Prostate gland (tissue), 2 donors: ENCODE measurements around the gene DPP10. TPM values are rescaled to one million over a fixed set of nuclear protein-coding genes. Genes with fewer than 3 reads are reported as not detected.

Experiments used
- DNase-seq: peaks from one replicate; pipeline ENCODE4 v3.0.0-alpha.2; 2019; ENCODE audit warnings: low spot score
- H3K27ac ChIP-seq, 2 donors: fragments of 200-600 bp; sonication (generic); 2 replicates each; pipeline ENCODE4 v1.5.1; 2017 to 2019
- H3K27me3 ChIP-seq: fragments of 200-600 bp; sonication (generic); replicated peaks from 2 replicates; pipeline ENCODE4 v1.5.1; 2019; ENCODE audit not compliant: insufficient read depth
- H3K36me3 ChIP-seq, 2 donors: fragments of 200-600 bp; sonication (generic); 1 replicate in 1 of 2; 2 replicates in 1 of 2; pipeline versions ENCODE4 v1.5.1 to v1.8.1; 2017 to 2019
- H3K4me1 ChIP-seq: fragments of 200-600 bp; sonication (generic); replicated peaks from 2 replicates; pipeline ENCODE4 v1.5.1; 2019
- H3K4me3 ChIP-seq, 2 donors: fragments of 200-600 bp; sonication (generic); 2 replicates each; pipeline ENCODE4 v1.5.1; 2017 to 2019
- H3K9me3 ChIP-seq: fragments of 200-600 bp; sonication (generic); 2 replicates; pipeline ENCODE4 v1.5.1; 2017
- CTCF ChIP-seq, 4 experiments: fragments of 200-600 bp in 2 of 4; fragments of 450-650 bp in 2 of 4; sonication (generic) in 2 of 4; IDR thresholded peaks; 1 replicate in 3 of 4; 2 replicates in 1 of 4; pipeline ENCODE4 v1.5.1; 2016 to 2019; ENCODE audit warnings: antibody characterized with exemption in 4 of 4, mild to moderate bottlenecking in 2 of 4, moderate library complexity in 2 of 4
- POLR2A ChIP-seq: fragments of 450-650 bp; IDR thresholded peaks from one replicate; pipeline ENCODE4 v1.6.1; 2016; ENCODE audit warnings: antibody characterized with exemption, mild to moderate bottlenecking
- POLR2AphosphoS5 ChIP-seq: sonication (generic); formaldehyde crosslinking; IDR thresholded peaks from one replicate; pipeline ENCODE4 v1.6.1; 2017; ENCODE audit warnings: antibody characterized with exemption
- WGBS: methylation state at CpG from one replicate; pipeline ENCODE4 v1.1.5; 2018; 5-methylcytosine and 5-hydroxymethylcytosine counted together
- intact Hi-C: fragments of 100-400 bp; cut with DNase I; formaldehyde crosslinking; loops from one replicate; pipeline ENCODE4 v1.14.2; 2022
- total RNA-seq, 2 donors: library from RNA; depleted of rRNA; stranded (reverse); fragments of >200 nt; gene quantifications; one replicate each; pipeline ENCODE4 v1.1.0, GENCODE V29; 2016

Gene DPP10
- total RNA-seq, 2 donors from 2014 or later = 5.1 TPM; not detected in 1

- no peak for DNase-seq
- TF ChIP-seq CTCF (IDR thresholded peaks at IDR 0.05) (no peak), POLR2A (no peak), POLR2AphosphoS5 (no peak)
- H3K27me3 ChIP-seq = no peaks in the 10 kb centered on the region
- 82% methylated on average over 2 of the region's 2 CpGs for WGBS
- intact Hi-C loops = no loop called here
- no peak overlapping the region for H3K27ac ChIP-seq
- no peaks in the 10 kb centered on the region for H3K4me1 ChIP-seq
- no peaks in the 10 kb centered on the region for H3K9me3 ChIP-seq
- no peak overlapping the region for H3K4me3 ChIP-seq
- H3K36me3 ChIP-seq = no peaks in the 10 kb centered on the region
Measured at GRCh38 chr2:115635430-115635829, 1193.0 kb downstream of the DPP10 start.

- no peak for TF ChIP-seq CTCF (IDR thresholded peaks at IDR 0.05)
- TF ChIP-seq POLR2AphosphoS5 = no peak
- TF ChIP-seq POLR2A = no peak
- no peak overlapping the region for H3K27ac ChIP-seq
Measured at GRCh38 chr2:115649731-115650130, 1207.3 kb downstream of the DPP10 start.

DNA sequence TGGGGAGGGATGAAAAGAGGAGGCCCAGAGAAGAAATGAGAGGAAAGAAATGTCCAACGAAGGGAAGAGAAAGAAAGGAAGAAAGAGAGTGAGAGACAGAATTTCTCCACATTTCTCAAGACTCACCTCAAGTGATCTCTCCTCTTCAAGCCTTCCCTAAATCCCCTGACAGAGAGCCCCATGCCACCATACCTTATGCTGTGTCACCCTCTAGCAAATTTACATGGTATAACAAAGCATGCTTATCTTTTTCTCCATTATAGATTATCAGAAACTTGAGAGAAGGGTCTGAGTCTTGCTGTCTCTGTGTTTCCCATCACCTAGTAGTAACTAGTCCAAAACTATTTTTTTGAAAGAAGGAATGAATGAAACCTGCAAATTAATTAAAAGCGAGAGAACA is 1208.4 kb downstream of the DPP10 start:
- WGBS = 67% methylated on average over 2 of the region's 2 CpGs
- Histone ChIP-seq H3K36me3 (no peaks in the 10 kb centered on the region), H3K4me3 (no peak overlapping the region), H3K9me3 (no peaks in the 10 kb centered on the region), H3K4me1 (no peaks in the 10 kb centered on the region), H3K27ac (no peak overlapping the region), H3K27me3 (no peaks in the 10 kb centered on the region)
- no peak for DNase-seq
- no peak for TF ChIP-seq POLR2AphosphoS5
- no peak for TF ChIP-seq CTCF (IDR thresholded peaks at IDR 0.05)
- TF ChIP-seq POLR2A = no peak
- intact Hi-C loops = no loop called here

More at GRCh38 chr2:115649731-115650130, 1207.3 kb downstream of the DPP10 start:
- intact Hi-C loops = no loop called here
- Histone ChIP-seq H3K36me3 (no peaks in the 10 kb centered on the region), H3K9me3 (no peaks in the 10 kb centered on the region), H3K4me1 (no peaks in the 10 kb centered on the region), H3K27me3 (no peaks in the 10 kb centered on the region), H3K4me3 (no peak overlapping the region)
- DNase-seq = no peak

GRCh38 chr2:115652652-115653051 is 1210.2 kb downstream of the DPP10 start:
- Histone ChIP-seq H3K4me1 (no peaks in the 10 kb centered on the region), H3K9me3 (no peaks in the 10 kb centered on the region), H3K27ac (no peak overlapping the region), H3K4me3 (no peak overlapping the region), H3K27me3 (no peaks in the 10 kb centered on the region), H3K36me3 (no peaks in the 10 kb centered on the region)
- WGBS = 71% methylated on average over 4 of the region's 4 CpGs
- intact Hi-C loops = no loop called here
- TF ChIP-seq POLR2AphosphoS5 = no peak
- TF ChIP-seq POLR2A = no peak
- no peak for TF ChIP-seq CTCF (IDR thresholded peaks at IDR 0.05)
- no peak for DNase-seq

DNA sequence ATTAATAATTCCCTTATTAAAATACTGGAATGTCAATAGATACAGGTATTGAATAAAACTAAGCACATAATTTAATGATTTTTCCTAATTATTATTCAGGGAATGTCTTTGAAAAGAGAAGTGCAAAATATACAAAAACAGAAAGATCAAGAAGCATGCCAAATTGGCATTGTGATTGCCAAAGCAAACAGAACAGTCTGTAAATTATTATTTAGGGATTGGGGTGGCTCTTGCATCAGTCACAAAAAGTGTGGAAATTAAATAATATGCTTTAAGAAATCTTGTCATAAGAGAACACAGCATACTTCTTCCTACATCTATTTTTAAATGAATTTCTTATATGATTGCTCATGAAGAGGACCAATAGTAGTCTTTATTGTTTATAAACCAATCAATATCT is 1211.9 kb downstream of the DPP10 start:
- TF ChIP-seq POLR2AphosphoS5 (no peak), POLR2A (no peak), CTCF (IDR thresholded peaks at IDR 0.05) (no peak)
- Histone ChIP-seq H3K4me1 (no peaks in the 10 kb centered on the region), H3K27me3 (no peaks in the 10 kb centered on the region), H3K4me3 (no peak overlapping the region), H3K36me3 (no peaks in the 10 kb centered on the region), H3K27ac (no peak overlapping the region), H3K9me3 (no peaks in the 10 kb centered on the region)
- intact Hi-C loops = no loop called here
- no peak for DNase-seq
